IMR-90 (cell line): Measurements from ENCODE around the gene RNF4. TPM values are rescaled to one million over a fixed set of nuclear protein-coding genes. Genes with fewer than 3 reads are reported as not detected.
A peak's percentile ranks its signal among the peaks of the same experiment; 100 is the strongest.

Source experiments
- ATAC-seq: fragments of 200-7000 bp; cut with Tn5 transposase; 2 replicates; pipeline ENCODE4 v1.9.1; 2020; ENCODE audit warnings: low read depth, mild to moderate bottlenecking, moderate library complexity
- BruUV-seq: library from RNA; stranded (reverse); fragments of 400-500 nt; replicated peaks from 2 replicates; lab custom pipeline; 2021; lab: Mats Ljungman, UMichigan
- CTCF ChIA-PET: fragments of 300-600 bp; formaldehyde crosslinking; extraction: SDS; loops from one replicate; lab custom pipeline; 2021; ENCODE audit warnings: antibody characterized with exemption; lab: Yijun Ruan, JAX
- POLR2A ChIA-PET: fragments of 300-600 bp; sonication (Branson Sonifier 250); formaldehyde crosslinking; loops from one replicate; lab custom pipeline; 2022; ENCODE audit warnings: antibody characterized with exemption; ENCODE audit not compliant: unreplicated experiment; lab: Charles Lee
- DNase-seq: peaks from one replicate; pipeline ENCODE4 v3.0.0; 2013
- H2AFZ ChIP-seq: replicated peaks from 2 replicates; pipeline ENCODE3; 2013; ENCODE audit warnings: low read length, mild to moderate bottlenecking; ENCODE audit not compliant: poor library complexity
- H2AK5ac ChIP-seq: 2 replicates; pipeline ENCODE4 v1.6.1; 2013; ENCODE audit warnings: low read depth, low read length, inconsistent platforms
- H2AK9ac ChIP-seq: replicated peaks from 2 replicates; pipeline ENCODE3; 2013; ENCODE audit warnings: mild to moderate bottlenecking, low read depth, low read length, moderate library complexity; ENCODE audit not compliant: poor library complexity
- H2BK120ac ChIP-seq: 2 replicates; pipeline ENCODE4 v1.6.1; 2013; ENCODE audit warnings: low read depth, low read length, inconsistent platforms
- H2BK15ac ChIP-seq: 3 replicates; pipeline ENCODE4 v1.6.1; 2013; ENCODE audit warnings: low read depth, low read length, inconsistent platforms
- H2BK20ac ChIP-seq: 2 replicates; pipeline ENCODE4 v1.6.1; 2013; ENCODE audit warnings: low read depth, mild to moderate bottlenecking, inconsistent platforms, low read length, moderate library complexity
- H2BK5ac ChIP-seq: 2 replicates; pipeline ENCODE4 v1.6.1; 2013; ENCODE audit warnings: mild to moderate bottlenecking, low read depth, low read length, inconsistent platforms; ENCODE audit not compliant: poor library complexity, severe bottlenecking
- H3K14ac ChIP-seq: replicated peaks from 2 replicates; pipeline ENCODE4 v1.6.1; 2013; ENCODE audit warnings: low read depth, low read length, inconsistent platforms
- H3K18ac ChIP-seq: 2 replicates; pipeline ENCODE4 v1.6.1; 2013; ENCODE audit warnings: low read depth, low read length, control low read depth
- H3K23ac ChIP-seq: 2 replicates; pipeline ENCODE4 v1.6.1; 2013; ENCODE audit warnings: low read depth, low read length, inconsistent platforms
- H3K27ac ChIP-seq: 2 replicates; pipeline ENCODE4 v1.5.1; 2013; ENCODE audit warnings: mild to moderate bottlenecking, control low read depth, low read length; ENCODE audit not compliant: insufficient read depth
- H3K27me3 ChIP-seq: 2 replicates; pipeline ENCODE4 v1.6.1; 2013; ENCODE audit warnings: low read length; ENCODE audit not compliant: control insufficient read depth, insufficient read depth
- H3K36me3 ChIP-seq: 2 replicates; pipeline ENCODE4 v1.6.1; 2013; ENCODE audit warnings: low read length, mixed read lengths; ENCODE audit not compliant: control insufficient read depth, insufficient read depth
- H3K4ac ChIP-seq: 2 replicates; pipeline ENCODE4 v1.6.1; 2013; ENCODE audit warnings: low read depth, low read length, inconsistent platforms
- H3K4me1 ChIP-seq: 2 replicates; pipeline ENCODE4 v1.6.1; 2013; ENCODE audit warnings: low read length, mixed read lengths; ENCODE audit not compliant: control insufficient read depth, insufficient read depth
- H3K4me2 ChIP-seq: 2 replicates; pipeline ENCODE4 v1.6.1; 2013; ENCODE audit warnings: low read depth, mild to moderate bottlenecking, control low read depth, low read length, moderate library complexity
- H3K4me3 ChIP-seq: 2 replicates; pipeline ENCODE4 v1.5.1; 2013; ENCODE audit warnings: low read depth, mild to moderate bottlenecking, control low read depth, low read length, moderate library complexity; ENCODE audit not compliant: insufficient read depth
- H3K56ac ChIP-seq: 2 replicates; pipeline ENCODE4 v1.6.1; 2013; ENCODE audit warnings: low read length, inconsistent platforms; ENCODE audit not compliant: insufficient read depth; ENCODE audit errors: extremely low read depth
- H3K79me1 ChIP-seq, 2 experiments: 2 replicates each; pipeline ENCODE4 v1.6.1; 2013; ENCODE audit warnings: low read length in 2 of 2, inconsistent platforms in 1 of 2, low read depth in 1 of 2
- H3K9ac ChIP-seq: 2 replicates; pipeline ENCODE4 v1.6.1; 2013; ENCODE audit warnings: low read depth, low read length, control low read depth
- H3K9me1 ChIP-seq: 2 replicates; pipeline ENCODE4 v1.6.1; 2013; ENCODE audit warnings: low read length, inconsistent platforms; ENCODE audit not compliant: insufficient read depth
- H3K9me3 ChIP-seq: 2 replicates; pipeline ENCODE4 v1.6.1; 2013; ENCODE audit warnings: low read length; ENCODE audit not compliant: control insufficient read depth, insufficient read depth
- H4K20me1 ChIP-seq: 2 replicates; pipeline ENCODE4 v1.6.1; 2013; ENCODE audit warnings: low read length, inconsistent platforms; ENCODE audit not compliant: insufficient read depth
- H4K5ac ChIP-seq: 2 replicates; pipeline ENCODE4 v1.6.1; 2013; ENCODE audit warnings: mild to moderate bottlenecking, low read depth, low read length, control low read depth
- H4K8ac ChIP-seq, 2 experiments: 2 replicates each; pipeline ENCODE4 v1.6.1; 2013; ENCODE audit warnings: low read depth in 2 of 2, low read length in 2 of 2, control low read depth in 1 of 2, inconsistent platforms in 1 of 2
- H4K91ac ChIP-seq: 2 replicates; pipeline ENCODE4 v1.6.1; 2013; ENCODE audit warnings: low read depth, low read length, inconsistent platforms; ENCODE audit not compliant: insufficient read depth
- BHLHE40 ChIP-seq: fragments of 150-350 bp; IDR thresholded peaks from 2 replicates; pipeline ENCODE4 v1.6.1; 2016; ENCODE audit warnings: mild to moderate bottlenecking, low read depth, low read length
- CEBPB ChIP-seq: IDR thresholded peaks from 2 replicates; pipeline ENCODE4 v1.6.1; 2012; ENCODE audit warnings: low read depth, low read length, improper control_type of control experiment
- CHD1 ChIP-seq: IDR thresholded peaks from 2 replicates; pipeline ENCODE4 v1.6.1; 2012; ENCODE audit warnings: low read depth, low read length, improper control_type of control experiment
- FOS ChIP-seq: fragments of 150-350 bp; IDR thresholded peaks from 2 replicates; pipeline ENCODE4 v1.6.1; 2016; ENCODE audit warnings: low read depth, low read length
- MAFK ChIP-seq: IDR thresholded peaks from 2 replicates; pipeline ENCODE4 v1.6.1; 2012; ENCODE audit warnings: low read depth, low read length, improper control_type of control experiment
- MAZ ChIP-seq: IDR thresholded peaks from 2 replicates; pipeline ENCODE4 v1.6.1; 2012; ENCODE audit warnings: low read depth, mild to moderate bottlenecking, low read length, improper control_type of control experiment, moderate library complexity, borderline replicate concordance
- MXI1 ChIP-seq: IDR thresholded peaks from 2 replicates; pipeline ENCODE4 v1.6.1; 2012; ENCODE audit warnings: low read depth, mild to moderate bottlenecking, low read length, moderate library complexity, borderline replicate concordance
- POLR2A ChIP-seq: IDR thresholded peaks from 2 replicates; pipeline ENCODE4 v1.6.1; 2012; ENCODE audit warnings: mild to moderate bottlenecking, low read depth, low read length
- RAD21 ChIP-seq: IDR thresholded peaks from 2 replicates; pipeline ENCODE4 v1.6.1; 2012; ENCODE audit warnings: low read length, improper control_type of control experiment
- RCOR1 ChIP-seq: IDR thresholded peaks from 2 replicates; pipeline ENCODE4 v1.6.1; 2012; ENCODE audit warnings: mild to moderate bottlenecking, low read length, improper control_type of control experiment; ENCODE audit not compliant: insufficient replicate concordance
- RFX5 ChIP-seq: IDR thresholded peaks from 2 replicates; pipeline ENCODE4 v1.8.0; 2012; ENCODE audit warnings: low read depth, mild to moderate bottlenecking, low read length, moderate library complexity
- SMC3 ChIP-seq: fragments of 150-350 bp; IDR thresholded peaks from 2 replicates; pipeline ENCODE4 v1.6.1; 2016; ENCODE audit warnings: low read depth, mild to moderate bottlenecking, antibody characterized with exemption, low read length, moderate library complexity
- WGBS, 2 experiments: methylation state at CpG; one replicate each; pipeline versions ENCODE4 v1.1.5 to v1.1.7; 2013; ENCODE audit warnings: missing lambda C conversion rate in 2 of 2; ENCODE audit not compliant: insufficient read length in 1 of 2; ENCODE audit errors: extremely low coverage in 2 of 2; 5-methylcytosine and 5-hydroxymethylcytosine counted together
- dilution Hi-C: fragments of 300-500 bp; cut with HindIII; formaldehyde crosslinking; loops from one replicate; pipeline ENCODE4 v1.14.3; 2018; ENCODE audit warnings: low sequenced_read_pairs; ENCODE audit not compliant: unreplicated experiment
- in situ Hi-C: fragments of 300-500 bp; cut with MboI; formaldehyde crosslinking; loops from 3 replicates; pipeline ENCODE4 v1.14.3; 2019; ENCODE audit warnings: low sequenced_read_pairs, inconsistent platforms, mixed read lengths
- intact Hi-C: fragments of 100-400 bp; cut with micrococcal nuclease; formaldehyde crosslinking; loops from 2 replicates; pipeline ENCODE4 v1.10.0; 2022
- polyA plus RNA-seq, 3 experiments: library from polyadenylated mRNA; depleted of rRNA; stranded (reverse); fragments of >200 nt; gene quantifications; 2 replicates each; pipeline ENCODE4 v1.2.3, GENCODE V29; 2012; ENCODE audit warnings: low replicate concordance in 1 of 3
- total RNA-seq: library from RNA; depleted of rRNA; stranded (reverse); fragments of >200 nt; gene quantifications from 2 replicates; pipeline ENCODE4 v1.2.3, GENCODE V29; 2012
- TF ChIP-seq, protein P1 (sequence below): fragments of 150-350 bp; IDR thresholded peaks from 2 replicates; pipeline ENCODE4 v1.6.1; 2016; ENCODE audit warnings: low read depth, mild to moderate bottlenecking, low read length, moderate library complexity, borderline replicate concordance
- TF ChIP-seq, protein P2 (sequence below): fragments of 150-350 bp; IDR thresholded peaks from 2 replicates; pipeline ENCODE4 v1.6.1; 2017; ENCODE audit warnings: mild to moderate bottlenecking, antibody characterized with exemption, low read length, low read depth

RNF4 gene
- total and polyA plus RNA-seq, 2 of the 4 experiments (the other 2 are of a cell fraction): 63.8 to 73.8 TPM

DNA sequence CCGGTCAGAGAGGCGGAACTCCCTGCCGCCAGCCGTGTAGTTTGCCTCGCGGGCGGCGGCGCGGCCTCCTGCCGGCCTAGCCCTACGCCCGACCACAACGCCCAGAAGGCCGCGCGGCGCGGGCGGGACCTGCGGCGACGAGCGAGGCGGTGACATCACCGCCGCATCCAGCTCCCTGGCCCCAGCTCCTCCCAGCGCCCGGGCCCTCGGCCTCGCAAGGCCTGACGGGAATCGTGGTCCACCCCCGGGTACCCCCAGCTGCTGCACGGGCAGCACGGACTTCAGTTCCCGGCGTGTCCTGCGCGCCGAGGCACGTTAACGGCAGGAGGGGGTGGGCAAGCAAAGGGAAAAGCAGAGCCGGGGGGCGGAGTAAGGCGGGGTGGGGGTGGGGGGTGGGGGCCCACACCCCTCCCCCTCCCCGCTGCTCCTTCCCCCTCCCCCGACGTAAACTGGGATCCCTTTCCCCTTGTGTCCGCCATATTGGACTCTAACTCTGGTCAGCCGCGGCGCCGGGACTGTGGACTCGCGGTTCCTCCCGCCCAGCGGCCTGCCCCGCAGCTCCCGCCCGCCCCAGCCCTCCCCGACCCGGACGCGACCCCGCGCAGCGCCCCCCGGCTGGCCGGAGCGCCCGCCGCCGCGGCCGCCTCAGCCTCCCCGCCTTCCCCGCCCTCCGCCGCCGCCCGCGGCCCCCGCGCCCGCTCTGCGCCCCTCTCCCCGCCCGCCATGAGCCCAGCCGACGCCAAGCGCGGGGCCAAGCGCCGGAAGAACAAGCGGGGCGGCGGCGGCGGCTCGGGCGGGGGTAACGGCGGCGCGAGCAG lies 67.5 kb downstream of the RNF4 start, which contains the start of gene FAM193A:
TSS of gene FAM193A (plus strand) at position 455 of the 818 bp plus-strand sequence. CDS start at position 724, 269 bp downstream.
- H2AFZ ChIP-seq: peak within 1 kb of the TSS; percentile 98
- peak within 1 kb of the TSS; percentile 94 to 95 for H4K8ac ChIP-seq
- H2BK15ac ChIP-seq: no peak within 1 kb of the TSS
- H2BK120ac ChIP-seq: peak within 1 kb of the TSS; percentile 37
- peak within 1 kb of the TSS; percentile 98 for H2AK9ac ChIP-seq
- peak; percentile 100 for DNase-seq
- peaks cover 37% of the 10 kb centered on the region for H4K20me1 ChIP-seq
- H3K23ac ChIP-seq: peak within 1 kb of the TSS; percentile 92
- peak within 1 kb of the TSS; percentile 99 for H3K4me3 ChIP-seq
- WGBS, 2 experiments: 1% methylated on average over 36 of the region's 106 CpGs; no CpG with 5 or more reads in 1 of the 2 experiments
- peak within 1 kb of the TSS; percentile 92 for H3K27ac ChIP-seq
- H3K9me3 ChIP-seq: no peaks in the 10 kb centered on the region
- H2BK5ac ChIP-seq: peak within 1 kb of the TSS; percentile 81
- ChIA-PET CTCF (no interaction called here), POLR2A (no interaction called here)
- H3K56ac ChIP-seq: peak within 1 kb of the TSS; percentile 75
- peak within 1 kb of the TSS; percentile 94 for H3K4ac ChIP-seq
- dilution Hi-C loops (no loop called here), in situ Hi-C loops (no loop called here), intact Hi-C loops (loop anchor here (1.0 to 2.0 kb wide), 2 partner anchors 50 to 126 kb away; no protein-coding TSS in a partner anchor)
- H3K9me1 ChIP-seq: peaks cover 7% of the 10 kb centered on the region
- no peak within 1 kb of the TSS for H2BK20ac ChIP-seq
- TF ChIP-seq FOS (no peak), RCOR1 (no peak), RFX5 (no peak), CEBPB (peak; percentile 32; the same call in 1 of the 2 replicates), CHD1 (no peak), BHLHE40 (peak; percentile 62; the same call in 1 of the 2 replicates), MXI1 (0 out of 2 replicates have a peak, but pooled peaks have one; percentile 45), MAFK (no peak), MAZ (peak; percentile 98), SMC3 (no peak), POLR2A (peak; percentile 77), RAD21 (no peak)
- TF ChIP-seq, protein P1, sequence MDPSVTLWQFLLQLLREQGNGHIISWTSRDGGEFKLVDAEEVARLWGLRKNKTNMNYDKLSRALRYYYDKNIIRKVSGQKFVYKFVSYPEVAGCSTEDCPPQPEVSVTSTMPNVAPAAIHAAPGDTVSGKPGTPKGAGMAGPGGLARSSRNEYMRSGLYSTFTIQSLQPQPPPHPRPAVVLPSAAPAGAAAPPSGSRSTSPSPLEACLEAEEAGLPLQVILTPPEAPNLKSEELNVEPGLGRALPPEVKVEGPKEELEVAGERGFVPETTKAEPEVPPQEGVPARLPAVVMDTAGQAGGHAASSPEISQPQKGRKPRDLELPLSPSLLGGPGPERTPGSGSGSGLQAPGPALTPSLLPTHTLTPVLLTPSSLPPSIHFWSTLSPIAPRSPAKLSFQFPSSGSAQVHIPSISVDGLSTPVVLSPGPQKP: no peak
- TF ChIP-seq, protein P2, sequence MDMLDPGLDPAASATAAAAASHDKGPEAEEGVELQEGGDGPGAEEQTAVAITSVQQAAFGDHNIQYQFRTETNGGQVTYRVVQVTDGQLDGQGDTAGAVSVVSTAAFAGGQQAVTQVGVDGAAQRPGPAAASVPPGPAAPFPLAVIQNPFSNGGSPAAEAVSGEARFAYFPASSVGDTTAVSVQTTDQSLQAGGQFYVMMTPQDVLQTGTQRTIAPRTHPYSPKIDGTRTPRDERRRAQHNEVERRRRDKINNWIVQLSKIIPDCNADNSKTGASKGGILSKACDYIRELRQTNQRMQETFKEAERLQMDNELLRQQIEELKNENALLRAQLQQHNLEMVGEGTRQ: peak; percentile 38; the same call in 1 of the 2 replicates
- H3K36me3 ChIP-seq: peaks cover 2% of the 10 kb centered on the region; the same call in 1 of the 2 replicates
- H3K14ac ChIP-seq: peak within 1 kb of the TSS; percentile 72
- no peaks in the 10 kb centered on the region for H3K27me3 ChIP-seq
- H3K79me1 ChIP-seq: peaks cover 0 to 26% of the 10 kb centered on the region in 2 experiments; a peak in 2 of 4 replicates
- H3K9ac ChIP-seq: peak within 1 kb of the TSS; percentile 87
- peak within 1 kb of the TSS; percentile 55 for H4K5ac ChIP-seq
- no TSS peak for BruUV-seq
- H3K18ac ChIP-seq: peak within 1 kb of the TSS; percentile 23; the same call in 1 of the 2 replicates
- H4K91ac ChIP-seq: peak within 1 kb of the TSS; percentile 88
- peak; percentile 90 for ATAC-seq
- peaks cover 4% of the 10 kb centered on the region; the same call in 1 of the 2 replicates for H3K4me1 ChIP-seq
- H2AK5ac ChIP-seq: peak within 1 kb of the TSS; percentile 91
- peak within 1 kb of the TSS; percentile 85 for H3K4me2 ChIP-seq
